ENCODE results near the gene CCNY.

GRCh38 chr10:35504132-35504531 is 167.8 kb downstream of the CCNY start:
- TF ChIP-seq CTCF (IDR thresholded peaks at IDR 0.05; ENCODE audit: low read depth, low read length, poor library complexity, severe bottlenecking) (no peak), EZH2phosphoT487 (IDR thresholded peaks at IDR 0.05; ENCODE audit: borderline replicate concordance, low read length) (no peak)

All from DOHH2 (cell line).